Activated effector memory CD4-positive, alpha-beta T cell treated with Interleukin-2 at 50 U/mL for 16 hours (primary cell): ENCODE results near the gene AHNAK2.
"Not testable (repeated sequence)": the region's sequence is repeated elsewhere in the genome, so short reads cannot be mapped to it uniquely, and the experiment has no call there.

Experiments used
- DNase-seq: peaks from one replicate; pipeline ENCODE4 v3.0.0-alpha.2; 2020

AHNAK2 gene

GRCh38 chr14:104971447-104972240 is 6.5 kb downstream of the AHNAK2 start:
- DNase-seq: no peak

GRCh38 chr14:104970231-104971068 is 7.7 kb downstream of the AHNAK2 start:
- DNase-seq: no peak

GRCh38 chr14:104969741-104970230 is 8.4 kb downstream of the AHNAK2 start:
- DNase-seq: no peak

GRCh38 chr14:104968541-104969401 is 9.4 kb downstream of the AHNAK2 start:
- DNase-seq: no peak

- no peak for DNase-seq
These were observed 10.0 kb downstream of the AHNAK2 start for GRCh38 chr14:104968153-104968527.

GRCh38 chr14:104967386-104968152 is 10.6 kb downstream of the AHNAK2 start:
- DNase-seq: no peak

- no peak for DNase-seq
These were observed 11.2 kb downstream of the AHNAK2 start for GRCh38 chr14:104966981-104967385.

GRCh38 chr14:104966261-104966865 is 11.8 kb downstream of the AHNAK2 start:
- DNase-seq: no peak

- no peak for DNase-seq
These were observed 12.5 kb downstream of the AHNAK2 start for GRCh38 chr14:104965561-104966231.

GRCh38 chr14:104964546-104964945 is 13.6 kb downstream of the AHNAK2 start:
- no peak for DNase-seq

GRCh38 chr14:104957146-104958113 is 20.7 kb downstream of the AHNAK2 start:
- DNase-seq: no peak

- no peak for DNase-seq
These were observed 21.8 kb downstream of the AHNAK2 start for GRCh38 chr14:104956290-104956890.

GRCh38 chr14:104955396-104955770 is 22.8 kb downstream of the AHNAK2 start:
- DNase-seq: no peak

GRCh38 chr14:104954746-104955395 is 23.3 kb downstream of the AHNAK2 start:
- no peak for DNase-seq

GRCh38 chr14:104953896-104954656 is 24.1 kb downstream of the AHNAK2 start:
- DNase-seq: no peak

- no peak for DNase-seq
These were observed 25.1 kb downstream of the AHNAK2 start for GRCh38 chr14:104953097-104953496.

- DNase-seq: not testable (repeated sequence)
These were observed 26.1 kb downstream of the AHNAK2 start for GRCh38 chr14:104951863-104952657.
